PC-9 (cell line): ENCODE measurements around the gene SERPINB11.

ENCODE experiments used
- CTCF ChIP-seq: fragments of 200-600 bp; sonication (generic); conservative IDR thresholded peaks from 2 replicates; pipeline ENCODE4 v1.6.1; 2017; ENCODE audit warnings: mixed run types, antibody characterized with exemption, mild to moderate bottlenecking, moderate library complexity
- EZH2 ChIP-seq: fragments of 200-600 bp; sonication (generic); IDR thresholded peaks from 2 replicates; pipeline ENCODE4 v1.8.0; 2017; ENCODE audit warnings: antibody characterized with exemption, low read depth

GRCh38 chr18:63765837-63766236 is 63.1 kb downstream of the SERPINB11 start:
- no peak for TF ChIP-seq CTCF
- no peak for TF ChIP-seq EZH2
